DMS53 (cell line): Measurements from ENCODE around the gene C1QTNF6.
"Not testable (repeated sequence)": the region's sequence is repeated elsewhere in the genome, so short reads cannot be mapped to it uniquely, and the experiment has no call there.

Source experiments
- DNase-seq: peaks from one replicate; lab custom pipeline; 2025; lab: John Stamatoyannopoulos, UW

C1QTNF6 gene

GRCh38 chr22:37187891-37188761 lies at the start of gene C1QTNF6:
TSS of gene C1QTNF6 (minus strand) at chr22:37188247. CDS start at chr22:37188213, 34 bp downstream.
- DNase-seq, result no peak

DNA sequence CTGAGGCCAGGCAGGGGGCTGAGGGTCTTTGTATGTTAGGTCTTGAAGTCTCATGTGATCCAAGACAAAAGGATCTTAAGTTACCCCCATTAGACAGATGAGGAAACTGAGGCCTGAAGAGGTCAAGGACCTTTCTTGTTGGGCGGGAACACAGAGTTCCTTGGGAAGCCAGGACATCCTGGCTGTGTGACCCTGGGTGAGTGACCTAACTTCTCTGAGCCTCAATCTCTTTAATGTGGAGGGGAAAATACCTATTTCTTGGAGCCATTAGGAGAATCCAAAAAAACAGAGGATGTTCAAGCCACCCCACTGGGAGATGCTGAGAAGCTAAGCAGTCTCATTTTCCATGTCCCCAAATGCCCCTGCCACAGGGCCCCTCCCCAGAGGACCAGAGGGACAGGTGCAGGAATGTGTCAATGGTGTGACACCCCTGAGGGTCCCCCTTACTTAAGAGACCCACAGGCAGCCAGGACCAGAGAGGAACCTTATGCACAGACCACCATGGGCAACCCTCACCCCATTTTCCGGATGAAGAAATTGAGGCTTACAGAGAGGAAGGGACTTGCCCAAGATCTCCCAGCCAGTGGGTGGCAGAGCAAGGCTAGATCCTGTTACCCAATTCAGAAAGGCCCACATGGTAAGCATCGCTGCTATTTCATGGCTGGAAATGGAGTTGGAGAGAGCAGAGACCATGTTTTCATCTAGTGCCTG lies 48.0 kb upstream of the C1QTNF6 start:
- no peak for DNase-seq

DNA sequence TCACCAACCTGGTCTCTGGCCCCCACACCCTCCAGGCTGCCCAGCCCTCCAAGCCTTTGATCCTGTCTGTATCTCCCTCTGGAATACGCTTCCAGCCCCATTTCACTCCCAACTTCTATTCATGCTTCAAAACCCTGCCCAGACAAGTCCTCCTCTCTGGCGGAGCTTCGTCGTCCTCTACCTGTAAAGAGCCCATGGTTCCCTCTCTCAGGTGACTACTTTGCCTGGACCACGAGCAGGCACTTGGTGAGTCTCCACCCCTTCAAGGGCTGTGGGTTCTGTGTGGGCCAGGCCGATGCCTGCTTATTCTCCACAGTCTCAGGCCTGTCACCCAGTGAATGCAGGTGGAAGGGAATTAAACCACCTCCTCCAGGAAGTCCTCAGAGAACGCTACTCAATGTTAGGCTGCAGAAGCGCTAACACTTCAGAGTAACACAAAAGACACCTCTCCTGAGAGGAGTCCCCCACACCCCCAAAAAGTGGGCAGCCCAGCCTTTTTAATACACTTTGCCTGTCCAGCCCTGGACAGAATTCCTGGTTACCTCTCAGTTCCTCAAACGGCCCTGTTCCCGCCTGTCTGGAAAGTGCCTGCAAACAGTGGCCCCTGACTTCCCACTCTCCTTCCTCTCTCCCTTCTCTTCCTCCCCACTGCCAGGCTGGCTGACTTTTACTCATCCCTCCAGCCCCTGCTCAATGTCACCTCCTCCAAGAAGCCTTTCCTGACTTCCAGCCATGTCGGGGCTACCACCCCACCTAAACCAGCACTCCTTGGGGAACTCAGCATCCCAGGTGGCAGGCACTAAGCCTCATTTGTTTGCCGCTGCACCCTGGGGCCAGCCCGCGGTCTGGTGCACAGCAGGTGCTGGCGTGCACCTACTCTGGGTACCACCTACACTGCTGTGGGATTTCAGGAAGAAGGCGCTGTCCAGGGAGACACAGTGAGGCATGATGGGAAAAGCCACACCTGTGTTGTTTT lies 47.0 kb upstream of the C1QTNF6 start:
- DNase-seq, result no peak

DNA sequence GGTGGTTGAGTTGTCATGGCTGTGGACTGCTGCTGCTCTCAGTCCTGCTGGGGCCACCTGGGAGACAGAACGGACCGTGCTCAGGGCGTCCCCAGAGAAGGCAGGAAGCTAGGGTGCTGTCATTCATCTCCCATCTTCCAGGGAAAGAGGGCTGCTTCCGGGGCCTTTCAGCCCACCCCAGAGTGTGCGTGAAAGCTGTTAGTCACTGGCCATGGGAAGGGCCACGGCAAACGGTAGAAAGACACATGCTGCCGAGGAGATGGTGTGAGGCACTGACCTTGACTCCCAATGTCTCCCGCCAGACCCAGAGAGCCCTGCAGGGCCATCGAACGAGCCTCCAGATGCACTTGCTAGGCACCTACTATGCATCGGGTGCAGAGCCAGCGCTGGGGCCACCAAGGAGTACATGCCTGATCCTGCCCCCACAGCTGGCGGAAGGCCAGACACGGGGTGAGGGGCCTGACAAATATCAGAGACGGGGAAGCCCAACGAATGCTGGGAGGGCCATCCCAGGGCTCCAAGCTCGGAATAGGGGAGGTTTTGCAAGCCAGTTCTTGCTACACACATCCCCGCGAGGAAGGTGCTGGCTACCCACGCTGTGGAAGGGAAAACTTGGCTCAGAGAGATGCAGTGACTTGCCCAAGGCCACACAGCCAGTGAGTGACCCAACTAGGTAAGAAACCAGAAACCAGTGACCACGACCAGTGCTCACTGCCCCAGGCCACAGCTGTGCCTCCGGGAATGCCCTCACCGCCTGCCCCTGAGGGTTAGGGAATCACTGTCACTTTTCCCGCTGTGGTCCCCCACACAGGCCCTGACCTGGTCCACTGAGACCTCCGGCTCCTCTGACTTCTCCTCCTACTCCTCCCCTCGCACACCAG lies 45.9 kb upstream of the C1QTNF6 start:
- no peak for DNase-seq

DNA sequence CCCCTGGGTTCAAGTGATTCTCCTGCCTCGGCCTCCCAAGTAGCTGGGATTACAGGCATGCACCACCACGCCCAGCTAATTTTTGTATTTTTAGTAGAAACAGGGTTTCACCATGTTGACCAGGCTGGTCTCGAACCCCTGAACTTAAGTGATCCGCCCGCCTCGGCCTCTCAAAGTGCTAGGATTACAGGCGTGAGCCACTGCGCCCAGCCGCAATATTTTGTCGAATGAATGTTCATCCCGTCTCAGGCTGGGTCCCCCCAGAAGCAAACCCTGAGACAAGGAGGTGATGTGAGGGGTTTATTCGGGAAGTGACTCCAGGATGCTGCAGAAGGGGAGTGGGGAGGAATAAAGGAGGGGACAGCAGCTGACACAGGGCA lies 45.3 kb upstream of the C1QTNF6 start:
- DNase-seq, result not testable (repeated sequence)

GRCh38 chr22:37232140-37232998 lies 44.3 kb upstream of the C1QTNF6 start:
- DNase-seq, result no peak

DNA sequence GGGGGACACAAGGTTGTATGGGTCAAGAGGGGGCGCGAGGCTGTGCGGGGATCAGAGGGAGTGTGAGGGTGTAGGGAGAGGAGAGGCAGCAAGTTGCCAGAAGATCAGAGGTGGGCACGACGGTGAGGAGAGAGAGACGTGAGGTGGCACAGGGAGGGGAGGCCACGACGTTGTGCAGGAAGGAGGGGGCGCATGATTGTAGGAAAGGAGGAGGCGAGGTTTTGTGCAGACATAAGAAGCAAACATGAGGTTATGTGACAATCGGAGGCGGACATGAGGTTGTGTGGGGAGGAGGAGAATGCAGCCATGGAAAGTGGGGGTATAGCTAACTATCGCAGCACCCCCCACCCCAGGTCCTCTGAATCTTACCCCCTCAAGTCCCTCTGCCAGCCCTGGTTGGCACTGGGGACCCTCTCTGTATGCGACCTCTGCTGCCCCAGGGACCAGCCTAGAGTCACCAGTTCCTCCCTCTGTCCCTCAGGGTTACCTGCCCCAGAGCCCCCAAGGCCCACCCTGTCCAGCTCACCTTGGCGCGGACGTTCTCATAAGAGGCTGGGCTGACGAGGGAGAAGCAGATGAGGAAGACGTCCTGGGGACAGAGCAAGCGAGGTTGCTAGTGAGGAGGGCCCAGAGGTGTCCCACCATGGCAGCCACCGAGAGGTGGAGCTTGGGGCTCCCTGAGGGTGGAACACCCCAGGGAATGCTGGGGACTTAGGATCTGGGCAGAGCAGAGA lies 43.5 kb upstream of the C1QTNF6 start:
- DNase-seq, result no peak

DNA sequence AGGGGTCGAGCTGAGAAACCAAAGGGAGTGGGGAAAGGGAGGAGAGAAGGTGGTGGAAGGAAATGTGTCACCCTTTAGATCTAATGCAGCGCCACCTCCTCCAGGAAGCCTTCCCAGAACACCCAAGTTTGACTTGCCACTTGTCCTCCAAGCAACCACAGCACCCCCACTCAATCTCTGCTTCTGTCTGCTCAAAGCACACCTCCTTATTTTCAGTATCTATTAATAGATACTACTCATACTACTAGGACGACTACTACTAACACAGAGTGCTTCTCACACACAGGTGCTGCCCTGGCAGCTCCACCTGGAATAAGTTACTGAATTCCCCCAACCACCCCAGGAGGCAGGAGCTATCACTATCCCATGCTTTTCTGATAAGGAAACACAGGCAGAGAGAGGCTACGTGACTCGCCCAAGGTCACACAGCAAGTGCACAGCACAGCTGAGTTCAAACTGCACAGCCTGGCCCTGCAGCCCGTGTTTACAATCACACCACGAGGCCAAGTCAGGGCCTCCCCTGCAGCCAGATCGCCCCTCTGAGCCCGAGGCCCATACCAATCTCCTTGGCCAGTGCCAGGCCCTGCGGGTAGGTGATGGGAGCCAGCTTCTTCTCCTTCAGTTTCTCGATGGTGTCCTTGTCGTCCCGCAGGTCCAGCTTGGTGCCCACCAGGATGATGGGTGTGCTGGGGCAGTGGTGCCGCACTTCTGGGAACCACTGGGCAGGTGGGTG lies 42.8 kb upstream of the C1QTNF6 start:
- no peak for DNase-seq

GRCh38 chr22:37229805-37230672 lies 42.0 kb upstream of the C1QTNF6 start:
- DNase-seq, result no peak

DNA sequence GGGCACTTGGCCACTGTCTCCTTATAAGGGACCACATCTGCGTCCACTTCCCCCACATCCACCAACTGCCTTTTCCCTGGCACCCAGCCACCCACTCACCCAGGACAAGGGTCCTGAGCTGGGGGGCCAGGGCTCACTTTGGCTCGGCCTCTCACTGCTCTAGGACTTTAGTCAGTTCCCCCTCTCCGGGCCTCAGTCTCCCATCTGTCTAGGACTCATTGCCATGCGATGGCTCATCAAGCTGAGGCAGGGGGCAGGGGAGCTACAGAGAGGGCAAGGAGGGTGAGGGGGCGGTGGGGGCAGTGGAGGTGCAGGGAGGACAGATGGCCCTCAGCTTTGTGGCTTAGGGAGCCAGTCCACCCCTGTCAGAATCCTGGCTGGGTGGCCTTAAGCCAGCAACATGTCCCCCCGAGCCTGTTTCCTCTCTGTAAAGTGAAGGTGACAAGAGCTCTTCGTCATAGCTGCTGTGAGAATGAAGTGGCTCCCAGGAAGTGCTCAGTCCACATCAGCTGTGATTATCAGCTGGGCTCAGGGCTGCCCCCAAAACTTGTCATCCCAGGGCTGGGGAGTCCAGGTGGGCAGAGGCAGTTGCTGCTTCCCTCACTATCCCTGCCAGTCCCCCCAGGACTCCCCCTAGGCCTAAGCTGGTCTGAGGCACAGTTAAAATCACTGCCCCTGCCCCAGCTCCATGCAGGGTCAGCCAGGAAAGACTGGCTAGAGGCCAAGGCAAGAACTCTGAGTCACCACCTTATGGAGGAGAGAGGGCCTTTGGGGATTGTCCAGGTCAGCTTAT lies 41.2 kb upstream of the C1QTNF6 start:
- no peak for DNase-seq

GRCh38 chr22:37228106-37229011 lies 40.3 kb upstream of the C1QTNF6 start:
- no peak for DNase-seq

GRCh38 chr22:37226514-37226913 lies 38.5 kb upstream of the C1QTNF6 start:
- DNase-seq, result no peak

DNA sequence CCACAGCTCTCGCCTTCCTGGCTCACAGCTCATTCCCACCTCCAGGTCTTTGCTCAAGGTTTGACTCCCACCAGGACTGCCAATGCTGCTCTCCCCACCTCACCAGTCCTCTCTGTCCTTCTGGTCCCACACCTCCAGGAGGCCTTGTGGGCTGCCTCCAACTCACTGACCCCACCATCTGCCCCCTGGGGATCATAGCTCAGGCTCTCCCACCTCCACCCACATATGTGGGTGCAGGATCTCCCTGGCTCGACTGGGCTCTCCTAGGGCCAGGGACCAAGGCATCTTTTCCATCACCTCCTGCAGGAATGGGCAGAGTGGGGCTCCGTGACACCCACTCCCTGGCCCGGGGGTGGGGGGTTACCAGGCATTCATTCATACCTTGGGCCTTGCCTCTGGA lies 38.0 kb upstream of the C1QTNF6 start:
- DNase-seq, result no peak

GRCh38 chr22:37225481-37225880 lies 37.4 kb upstream of the C1QTNF6 start:
- DNase-seq, result peak; percentile 2

GRCh38 chr22:37224757-37225420 lies 36.8 kb upstream of the C1QTNF6 start:
- no peak for DNase-seq
